CD4-positive, alpha-beta T cell treated with Interleukin-17A for 4 hours (primary cell): ENCODE measurements around the gene ZMIZ1.

ENCODE experiments used
- DNase-seq: peaks from one replicate; pipeline ENCODE4 v3.0.0-alpha.2; 2020; ENCODE audit warnings: mixed read lengths

ZMIZ1 gene

DNA sequence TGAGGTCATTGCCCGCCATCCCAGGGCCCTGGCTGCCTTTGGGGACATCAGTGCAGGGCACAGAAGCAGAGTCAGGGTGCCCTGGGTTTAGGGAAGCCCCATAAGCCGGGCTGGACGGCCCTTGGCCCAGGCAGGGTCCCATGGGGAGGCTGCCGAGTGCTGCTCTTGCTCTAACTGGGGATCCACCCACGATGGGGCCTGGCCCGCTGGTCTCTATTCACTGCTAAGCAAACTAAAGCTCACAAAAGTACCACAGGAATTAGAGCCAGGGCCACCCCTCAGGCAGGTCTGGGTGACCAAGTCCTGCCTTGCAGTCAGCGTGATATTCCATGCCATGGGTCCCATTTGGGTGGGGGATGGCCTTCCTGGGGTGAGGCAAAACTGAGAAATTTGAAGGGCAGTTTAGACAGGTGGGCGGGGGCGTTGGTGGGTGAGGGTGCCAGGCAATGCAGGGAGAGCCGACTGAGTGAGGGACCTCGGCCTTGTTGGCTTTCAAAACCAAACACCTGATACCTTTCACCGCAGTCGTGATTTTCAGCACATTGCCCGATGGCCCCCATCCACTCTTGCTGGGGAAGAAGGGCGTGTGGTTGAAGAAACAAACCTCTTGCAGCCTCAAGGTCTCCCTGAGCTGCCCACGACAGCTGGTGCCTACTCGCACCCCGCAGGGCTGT, 185.7 kb downstream of the ZMIZ1 start:
- no peak for DNase-seq

- DNase-seq = no peak
Observed at GRCh38 chr10:79255007-79255507, 186.3 kb downstream of the ZMIZ1 start.

GRCh38 chr10:79256264-79256806, 187.6 kb downstream of the ZMIZ1 start:
- no peak for DNase-seq

DNA sequence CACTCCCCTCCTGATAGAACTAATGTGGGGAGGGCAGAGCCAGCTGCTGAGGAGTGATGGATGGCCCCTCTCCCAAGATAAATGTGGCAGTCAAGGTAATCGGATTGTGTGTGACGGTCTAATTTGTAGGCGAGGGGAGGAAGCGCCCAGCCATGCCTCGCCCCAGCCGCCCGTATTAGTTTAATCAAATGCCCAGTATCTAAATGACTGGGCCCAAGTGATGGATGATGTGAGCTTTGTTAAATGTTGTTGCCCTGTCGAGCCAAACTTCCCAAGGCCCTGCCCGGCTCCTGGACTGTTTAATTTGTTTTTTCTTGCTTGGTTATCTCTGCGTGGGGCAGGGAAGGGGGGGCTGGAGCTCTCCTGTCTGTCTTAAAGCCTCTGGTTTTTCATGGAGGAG, 190.1 kb downstream of the ZMIZ1 start:
- no peak for DNase-seq

DNA sequence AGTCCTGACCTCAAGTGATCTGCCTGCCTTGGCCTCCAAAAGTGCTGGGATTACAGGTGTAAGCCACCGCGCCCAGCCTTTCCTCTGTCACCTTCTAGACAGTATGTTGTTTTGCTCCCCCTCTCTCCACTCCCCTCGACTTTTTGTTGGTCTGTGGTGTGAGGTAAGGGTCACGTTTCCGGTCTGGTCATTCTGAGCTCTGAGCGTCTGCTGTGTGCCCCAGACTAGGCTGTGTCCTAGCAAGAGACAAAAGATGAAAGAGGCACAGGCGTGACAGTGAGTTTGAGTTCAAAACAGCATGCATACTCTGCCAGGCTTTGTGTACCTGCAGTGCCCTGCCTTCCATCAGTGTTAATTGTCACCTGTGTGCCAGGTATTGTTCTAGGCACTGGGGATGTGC, 191.1 kb downstream of the ZMIZ1 start:
- no peak for DNase-seq

- DNase-seq = no peak
Observed at GRCh38 chr10:79260811-79261740, 192.3 kb downstream of the ZMIZ1 start.

GRCh38 chr10:79262131-79262530, 193.4 kb downstream of the ZMIZ1 start:
- no peak for DNase-seq

GRCh38 chr10:79262959-79263746, 194.4 kb downstream of the ZMIZ1 start:
- DNase-seq = no peak

DNA sequence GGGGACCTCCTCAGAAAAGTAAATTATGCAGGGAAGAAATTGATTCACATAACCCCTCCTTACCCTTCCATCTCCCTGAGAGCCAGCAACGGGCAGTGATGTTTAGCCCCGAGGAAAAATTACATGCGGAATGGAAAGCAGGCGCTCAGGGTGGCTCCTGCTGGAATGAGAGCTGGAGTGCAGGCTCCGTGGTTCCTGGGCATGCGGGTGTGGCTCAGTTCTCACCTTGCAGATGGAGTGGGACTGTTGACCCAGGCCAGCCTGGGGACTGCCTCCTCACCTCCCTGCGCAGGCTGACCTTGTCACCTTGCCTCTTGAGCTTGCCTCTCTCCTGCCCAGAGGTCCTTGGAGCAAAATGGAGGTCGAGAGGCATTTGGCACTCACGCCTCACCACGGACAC, 195.2 kb downstream of the ZMIZ1 start:
- no peak for DNase-seq

DNA sequence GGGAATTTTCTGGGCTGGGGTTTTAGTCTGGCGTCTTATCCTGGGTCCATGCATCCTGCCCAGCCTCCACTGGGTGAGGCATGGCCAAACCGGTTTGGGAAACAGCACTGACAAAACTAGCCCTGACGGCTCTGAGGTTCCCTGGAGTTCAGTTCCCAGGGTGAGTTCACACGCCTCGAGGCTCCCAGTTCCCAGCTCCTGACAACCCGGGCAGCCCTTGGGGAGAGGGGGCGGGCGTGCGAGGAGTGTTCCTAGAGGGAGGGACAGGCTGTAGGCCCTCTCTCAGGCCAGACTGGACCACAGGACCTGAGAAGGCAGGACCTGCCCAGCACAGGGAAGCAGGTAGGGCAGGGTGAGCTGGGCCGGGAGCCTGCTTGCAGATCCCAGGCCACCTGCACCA, 196.2 kb downstream of the ZMIZ1 start:
- DNase-seq = no peak

DNA sequence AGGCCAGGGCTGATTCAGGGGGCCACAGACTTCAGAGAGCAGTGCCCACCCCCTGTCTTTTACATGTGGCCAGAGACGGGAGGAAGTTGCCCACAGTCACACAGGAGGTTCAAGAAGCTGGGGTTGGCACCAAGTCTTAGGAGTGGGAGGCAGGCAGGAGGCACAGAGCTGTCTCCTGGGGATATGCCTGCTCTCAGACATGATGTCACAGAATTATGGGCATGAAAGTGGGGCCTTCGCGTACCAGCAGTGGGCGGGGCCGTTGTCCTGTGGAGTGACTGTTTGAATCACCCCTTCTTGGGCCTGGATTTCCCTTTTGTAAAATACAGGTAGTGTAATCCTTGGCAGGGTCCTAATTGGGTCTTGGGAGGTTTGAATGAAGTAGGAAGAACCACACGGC, 197.3 kb downstream of the ZMIZ1 start:
- DNase-seq = peak; percentile 10

DNA sequence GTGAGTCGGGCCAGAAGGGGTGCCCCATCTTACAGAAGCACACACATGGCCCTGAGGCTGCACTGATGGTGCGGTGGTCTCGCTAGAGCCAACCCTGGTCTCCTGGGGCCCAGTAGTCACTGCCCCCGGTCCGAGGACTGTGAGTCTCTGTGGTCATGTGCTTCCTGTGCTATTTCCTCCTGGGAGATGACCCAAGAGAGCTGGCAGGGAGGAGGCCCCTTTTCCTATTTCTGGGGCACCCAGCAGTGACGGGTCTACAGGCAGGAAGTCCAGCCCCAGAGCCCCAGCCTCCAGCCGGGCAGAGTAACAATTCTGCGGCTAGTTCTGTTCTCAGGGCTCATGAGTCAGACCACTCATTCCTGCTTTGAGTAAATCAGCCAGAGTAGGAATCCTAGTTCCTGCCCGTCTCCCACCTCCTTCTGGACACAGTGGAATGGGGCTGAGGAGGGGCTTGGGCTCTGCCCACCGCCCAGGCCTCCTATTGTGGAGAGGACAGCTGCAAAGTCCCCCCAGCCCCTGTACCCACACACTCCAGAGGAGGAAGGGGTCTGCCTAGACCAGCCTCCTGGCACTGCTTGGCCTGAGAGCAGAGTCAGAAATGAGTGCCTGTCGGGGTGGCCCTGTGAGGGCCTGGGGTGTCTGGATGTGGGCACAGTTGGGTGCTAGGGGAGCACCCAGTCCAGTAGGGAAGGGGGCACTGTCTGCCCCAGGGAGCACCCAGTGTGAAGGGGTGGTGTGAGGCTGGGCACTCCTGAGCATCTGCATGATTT, 198.0 kb downstream of the ZMIZ1 start:
- no peak for DNase-seq

DNA sequence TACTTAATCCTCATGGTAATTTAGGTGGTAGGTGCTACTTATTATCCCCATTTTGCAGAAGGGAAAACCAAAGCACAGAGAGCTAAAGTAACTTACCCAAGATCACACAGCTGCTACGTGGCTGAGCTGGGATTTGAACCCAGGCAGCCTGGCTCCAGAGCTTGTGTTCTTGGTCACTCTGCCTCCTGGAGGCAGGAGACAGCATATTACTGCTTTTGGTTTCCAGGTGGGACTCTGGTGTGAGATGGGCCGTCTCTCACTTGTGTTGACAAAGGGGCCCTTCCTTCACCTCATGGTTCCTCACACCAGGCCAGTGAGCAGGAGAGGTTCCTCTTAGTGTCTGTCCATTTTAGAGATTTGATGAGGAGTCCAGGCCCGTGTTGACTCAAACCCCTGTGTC, 198.7 kb downstream of the ZMIZ1 start:
- DNase-seq = no peak

DNA sequence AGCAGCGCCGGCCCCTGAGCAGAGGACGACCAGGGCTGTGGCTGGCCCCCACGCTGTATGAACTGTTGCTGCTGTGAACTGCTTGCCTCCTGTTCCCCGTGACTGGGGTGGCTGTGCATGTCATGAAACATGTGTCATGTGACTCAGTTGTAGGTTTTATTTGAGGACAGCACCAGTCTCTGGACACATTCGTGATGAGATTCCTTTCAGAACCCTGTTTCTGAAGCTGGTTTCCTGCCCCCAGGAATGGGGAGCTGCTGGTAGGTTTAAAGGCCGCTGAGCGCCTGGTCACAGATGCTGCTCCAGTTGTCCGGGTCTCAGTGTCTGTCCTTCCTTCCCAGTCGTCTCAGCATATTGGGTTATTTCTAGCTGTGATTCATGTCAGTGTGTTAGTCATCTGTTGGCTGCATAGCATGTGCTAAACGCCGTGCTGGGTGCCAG, 199.4 kb downstream of the ZMIZ1 start:
- DNase-seq = no peak

- no peak for DNase-seq
Observed at GRCh38 chr10:79268742-79269141, 200.0 kb downstream of the ZMIZ1 start.

GRCh38 chr10:79269443-79269842, 200.7 kb downstream of the ZMIZ1 start:
- no peak for DNase-seq

GRCh38 chr10:79269969-79270368, 201.2 kb downstream of the ZMIZ1 start:
- no peak for DNase-seq

DNA sequence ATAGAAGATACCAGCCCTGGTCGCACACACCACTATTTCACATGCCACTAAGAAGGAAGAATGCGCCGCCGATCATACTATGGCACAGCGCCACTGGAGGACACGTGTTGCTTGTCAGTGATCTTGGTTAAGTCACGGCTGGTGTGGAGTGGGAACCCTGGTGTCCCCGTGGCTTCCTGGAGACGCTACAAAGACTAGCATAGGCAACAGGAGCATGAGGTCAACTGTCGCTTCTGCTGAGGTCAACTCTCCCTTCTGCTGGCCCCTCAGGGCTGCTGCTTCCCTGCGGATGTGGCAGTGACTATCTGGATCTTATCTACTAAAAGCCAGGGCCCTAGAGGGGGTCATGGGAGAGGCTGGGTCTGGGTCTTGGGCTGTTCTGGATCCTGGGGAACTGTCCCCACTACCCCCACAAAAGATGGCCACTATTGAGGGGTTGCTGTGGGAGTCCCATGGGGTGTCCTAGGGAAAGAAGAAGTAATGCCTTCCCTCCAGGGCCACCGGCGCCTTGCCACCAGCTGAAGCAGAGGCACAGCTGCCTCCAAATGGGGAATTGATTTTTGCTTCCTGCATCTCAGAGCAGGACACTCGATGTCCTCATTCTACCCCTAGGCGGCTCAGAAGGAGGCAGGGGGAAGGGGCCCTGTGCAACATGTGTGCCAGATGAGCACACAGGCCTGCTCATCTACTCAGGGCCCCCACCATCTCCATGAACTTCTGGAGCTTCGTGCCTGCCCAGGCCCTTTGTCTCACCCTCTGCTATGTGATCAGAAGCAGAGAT, 201.9 kb downstream of the ZMIZ1 start:
- no peak for DNase-seq

DNA sequence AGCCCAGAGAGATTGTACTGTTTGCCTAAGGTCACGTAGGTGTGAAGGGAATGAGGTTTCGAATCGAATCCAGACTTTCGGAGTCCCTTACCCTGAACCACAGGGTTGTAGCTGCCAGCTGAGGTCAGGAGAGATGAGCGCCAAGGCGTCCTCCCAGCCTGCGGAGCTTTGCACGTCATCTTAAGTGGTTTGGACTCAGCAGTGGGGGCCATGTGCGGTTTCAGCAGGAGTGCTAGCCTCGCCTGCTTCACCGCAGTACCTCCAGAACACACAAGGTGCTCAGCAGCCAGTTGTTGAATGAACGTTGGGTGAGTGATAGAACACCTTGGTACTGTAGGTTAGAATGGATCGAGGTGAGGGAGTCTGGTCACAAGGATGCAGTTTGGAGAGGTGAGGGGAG, 203.6 kb downstream of the ZMIZ1 start:
- no peak for DNase-seq

GRCh38 chr10:79273604-79274003, 204.8 kb downstream of the ZMIZ1 start:
- DNase-seq = no peak
